ENCODE results near the gene MGST3.

Gene MGST3

GRCh38 chr1:165612062-165612461 is 19.0 kb upstream of the MGST3 start:
- no peak for DNase-seq (ENCODE audit: low spot score)
- Histone ChIP-seq H3K27ac (no peak overlapping the region), H3K4me3 (no peak overlapping the region)
- TF ChIP-seq CTCF (IDR thresholded peaks at IDR 0.05), result no peak

GRCh38 chr1:165616054-165616612 is 14.9 kb upstream of the MGST3 start:
- TF ChIP-seq CTCF (IDR thresholded peaks at IDR 0.05), result no peak
- DNase-seq (ENCODE audit: low spot score), result no peak
- no peak overlapping the region for H3K27ac ChIP-seq
- no peak overlapping the region for H3K4me3 ChIP-seq

GRCh38 chr1:165616987-165617546 is 14.0 kb upstream of the MGST3 start:
- Histone ChIP-seq H3K27ac (no peak overlapping the region), H3K4me3 (no peak overlapping the region)
- DNase-seq (ENCODE audit: low spot score), result no peak
- TF ChIP-seq CTCF (IDR thresholded peaks at IDR 0.05), result no peak

GRCh38 chr1:165619647-165620151 is 11.3 kb upstream of the MGST3 start:
- TF ChIP-seq CTCF (IDR thresholded peaks at IDR 0.05), result no peak
- Histone ChIP-seq H3K27ac (no peak overlapping the region), H3K4me3 (no peak overlapping the region)
- no peak for DNase-seq (ENCODE audit: low spot score)

GRCh38 chr1:165623624-165624023 is 7.4 kb upstream of the MGST3 start:
- TF ChIP-seq CTCF (IDR thresholded peaks at IDR 0.05), result no peak
- no peak overlapping the region for H3K4me3 ChIP-seq
- DNase-seq (ENCODE audit: low spot score), result no peak
- H3K27ac ChIP-seq, result no peak overlapping the region

- no peak for TF ChIP-seq CTCF (IDR thresholded peaks at IDR 0.05)
Measured at GRCh38 chr1:165624441-165624840, 6.6 kb upstream of the MGST3 start.

GRCh38 chr1:165628147-165628822 is 2.7 kb upstream of the MGST3 start:
- no peak overlapping the region for H3K27ac ChIP-seq
- DNase-seq (ENCODE audit: low spot score), result no peak
- no peak overlapping the region for H3K4me3 ChIP-seq
- TF ChIP-seq CTCF (IDR thresholded peaks at IDR 0.05), result no peak

More at GRCh38 chr1:165624441-165624840, 6.6 kb upstream of the MGST3 start:
- no peak for DNase-seq (ENCODE audit: low spot score)
- Histone ChIP-seq H3K4me3 (no peak overlapping the region), H3K27ac (no peak overlapping the region)
